ENCODE results near the gene PPARD. TPM values are rescaled to one million over a fixed set of nuclear protein-coding genes. Genes with fewer than 3 reads are reported as not detected.

The PPARD gene
- total and polyA plus RNA-seq, 10 donors = 9.4 to 37.4 (median 30.2) TPM

- 89 to 96% (median 92%) methylated on average over 5 to 9 of the region's 9 CpGs for WGBS, 5 donors
- Histone ChIP-seq H3K9me3 (no peaks in the 10 kb centered on the region), H3K27ac (peak overlapping the region in 7 of 8 donors; percentile 41 to 92 (median 84)), H3K27me3 (replicated peaks in 1 of 7) (no peaks in the 10 kb centered on the region), H3K4me3 (no peak overlapping the region), H3K36me3 (peaks cover 0 to 64% (median 5%) of the 10 kb centered on the region in 6 donors), H3K4me1 (peaks cover 25 to 99% (median 55%) of the 10 kb centered on the region in 6 donors)
- intact Hi-C loops (cut with DNase I; ENCODE audit: low total_unique reads) = no loop called here
- DNase-seq = peak; percentile 51
- TF ChIP-seq POLR2AphosphoS5 (IDR thresholded peaks at IDR 0.05) (no peak), POLR2A (IDR thresholded peaks at IDR 0.05) (no peak)
- TF ChIP-seq, protein P1, sequence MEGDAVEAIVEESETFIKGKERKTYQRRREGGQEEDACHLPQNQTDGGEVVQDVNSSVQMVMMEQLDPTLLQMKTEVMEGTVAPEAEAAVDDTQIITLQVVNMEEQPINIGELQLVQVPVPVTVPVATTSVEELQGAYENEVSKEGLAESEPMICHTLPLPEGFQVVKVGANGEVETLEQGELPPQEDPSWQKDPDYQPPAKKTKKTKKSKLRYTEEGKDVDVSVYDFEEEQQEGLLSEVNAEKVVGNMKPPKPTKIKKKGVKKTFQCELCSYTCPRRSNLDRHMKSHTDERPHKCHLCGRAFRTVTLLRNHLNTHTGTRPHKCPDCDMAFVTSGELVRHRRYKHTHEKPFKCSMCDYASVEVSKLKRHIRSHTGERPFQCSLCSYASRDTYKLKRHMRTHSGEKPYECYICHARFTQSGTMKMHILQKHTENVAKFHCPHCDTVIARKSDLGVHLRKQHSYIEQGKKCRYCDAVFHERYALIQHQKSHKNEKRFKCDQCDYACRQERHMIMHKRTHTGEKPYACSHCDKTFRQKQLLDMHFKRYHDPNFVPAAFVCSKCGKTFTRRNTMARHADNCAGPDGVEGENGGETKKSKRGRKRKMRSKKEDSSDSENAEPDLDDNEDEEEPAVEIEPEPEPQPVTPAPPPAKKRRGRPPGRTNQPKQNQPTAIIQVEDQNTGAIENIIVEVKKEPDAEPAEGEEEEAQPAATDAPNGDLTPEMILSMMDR (IDR thresholded peaks at IDR 0.05 in 8 of 11, conservative IDR thresholded peaks at IDR 0.05 in 3 of 11) = no peak
Measured at GRCh38 chr6:35309611-35310264, 32.6 kb upstream of the PPARD start.

- TF ChIP-seq, protein P1 (IDR thresholded peaks at IDR 0.05 in 8 of 11, conservative IDR thresholded peaks at IDR 0.05 in 3 of 11) = no peak
- TF ChIP-seq POLR2A (IDR thresholded peaks at IDR 0.05) = no peak
- TF ChIP-seq POLR2AphosphoS5 (IDR thresholded peaks at IDR 0.05) = no peak
- Histone ChIP-seq H3K9me3 (no peaks in the 10 kb centered on the region), H3K27me3 (replicated peaks in 1 of 7) (no peaks in the 10 kb centered on the region), H3K36me3 (peaks cover 0 to 64% (median 4%) of the 10 kb centered on the region in 6 donors), H3K4me3 (peak overlapping the region in 1 of 8 donors; percentile 57), H3K4me1 (peaks cover 25 to 99% (median 50%) of the 10 kb centered on the region in 6 donors), H3K27ac (peak overlapping the region; percentile 41 to 92 (median 84))
- WGBS, 5 donors = 45 to 74% (median 53%) methylated on average over 6 of the region's 6 CpGs
- peak; percentile 72 for DNase-seq
- intact Hi-C loops (cut with DNase I; ENCODE audit: low total_unique reads) = no loop called here
Measured at GRCh38 chr6:35310265-35310831, 32.0 kb upstream of the PPARD start.

DNA sequence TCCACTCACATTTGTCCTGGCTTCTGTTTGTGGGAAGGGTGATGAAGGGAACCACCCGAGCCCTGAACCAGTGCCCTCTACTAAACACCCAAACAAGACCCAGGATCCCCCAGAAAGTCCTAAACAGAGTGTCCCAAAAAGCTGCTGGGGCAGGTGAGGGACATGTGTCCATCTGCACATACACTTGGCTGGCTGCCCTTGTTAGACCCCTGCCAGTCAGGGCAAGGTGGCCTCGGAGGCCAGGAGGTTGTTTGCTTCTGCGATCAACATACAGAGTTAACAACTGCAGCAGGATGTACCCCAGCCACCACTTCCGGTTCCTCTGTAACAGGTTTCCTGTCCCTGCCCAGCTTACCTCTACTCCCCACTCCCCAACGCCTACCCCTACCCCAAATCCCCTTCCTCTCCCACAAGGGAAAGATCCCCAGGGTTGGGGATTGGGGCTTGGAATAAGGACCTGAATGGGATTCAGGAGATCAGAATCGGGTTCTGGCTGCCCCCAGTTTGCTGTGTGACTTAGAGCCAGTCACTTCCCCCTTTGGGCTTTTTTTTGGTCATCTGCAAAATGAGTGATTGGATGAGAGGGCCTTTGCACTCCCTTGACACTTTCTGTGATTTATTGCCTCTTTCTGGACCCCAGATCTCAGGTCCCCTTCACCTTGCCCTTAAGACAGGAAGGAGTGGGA lies 30.8 kb upstream of the PPARD start:
- 10 to 24% (median 21%) methylated on average over 4 to 6 of the region's 6 CpGs for WGBS, 5 donors
- Histone ChIP-seq H3K27me3 (replicated peaks in 1 of 7) (no peaks in the 10 kb centered on the region), H3K27ac (peak overlapping the region; percentile 75 to 92 (median 84)), H3K36me3 (peaks cover 0 to 64% (median 6%) of the 10 kb centered on the region in 6 donors), H3K4me1 (peaks cover 25 to 91% (median 49%) of the 10 kb centered on the region in 6 donors), H3K4me3 (peak overlapping the region in 6 of 8 donors; percentile 5 to 57 (median 8)), H3K9me3 (no peaks in the 10 kb centered on the region)
- peak in 1 of 3 donors; percentile 31 for TF ChIP-seq POLR2AphosphoS5 (IDR thresholded peaks at IDR 0.05)
- TF ChIP-seq, protein P1 (IDR thresholded peaks at IDR 0.05 in 8 of 11, conservative IDR thresholded peaks at IDR 0.05 in 3 of 11) = no peak
- peak; percentile 92 for DNase-seq
- intact Hi-C loops (cut with DNase I; ENCODE audit: low total_unique reads) = no loop called here

All from spleen (tissue), 11 donors.